ENCODE results near the gene AGAP1.

Gene AGAP1

GRCh38 chr2:235670974-235671787, 177.3 kb downstream of the AGAP1 start:
- no peak for DNase-seq

- no peak for DNase-seq
These were observed 178.9 kb downstream of the AGAP1 start for GRCh38 chr2:235672720-235673119.

GRCh38 chr2:235674146-235674545, 180.3 kb downstream of the AGAP1 start:
- no peak for DNase-seq

- DNase-seq: no peak
These were observed 181.0 kb downstream of the AGAP1 start for GRCh38 chr2:235674812-235675211.

GRCh38 chr2:235675678-235676535, 182.1 kb downstream of the AGAP1 start:
- no peak for DNase-seq

- DNase-seq: no peak
These were observed 182.6 kb downstream of the AGAP1 start for GRCh38 chr2:235676536-235676799.

- no peak for DNase-seq
These were observed 183.5 kb downstream of the AGAP1 start for GRCh38 chr2:235677276-235677788.

GRCh38 chr2:235677937-235678336, 184.1 kb downstream of the AGAP1 start:
- DNase-seq: no peak

GRCh38 chr2:235678712-235679111, 184.9 kb downstream of the AGAP1 start:
- DNase-seq: no peak

- no peak for DNase-seq
These were observed 185.6 kb downstream of the AGAP1 start for GRCh38 chr2:235679471-235679870.

- DNase-seq: no peak
These were observed 191.3 kb downstream of the AGAP1 start for GRCh38 chr2:235685024-235685721.

- DNase-seq: no peak
These were observed 194.9 kb downstream of the AGAP1 start for GRCh38 chr2:235688511-235689426.

- DNase-seq: no peak
These were observed 195.6 kb downstream of the AGAP1 start for GRCh38 chr2:235689427-235689853.

GRCh38 chr2:235690082-235690808, 196.4 kb downstream of the AGAP1 start:
- no peak for DNase-seq

GRCh38 chr2:235690809-235691450, 197.1 kb downstream of the AGAP1 start:
- DNase-seq: no peak

GRCh38 chr2:235692076-235692475, 198.2 kb downstream of the AGAP1 start:
- no peak for DNase-seq

- no peak for DNase-seq
These were observed 198.9 kb downstream of the AGAP1 start for GRCh38 chr2:235692671-235693171.

GRCh38 chr2:235693279-235693678, 199.4 kb downstream of the AGAP1 start:
- DNase-seq: no peak

GRCh38 chr2:235694721-235695601, 201.1 kb downstream of the AGAP1 start:
- DNase-seq: no peak

GRCh38 chr2:235695602-235695895, 201.7 kb downstream of the AGAP1 start:
- DNase-seq: no peak

Measured in CD4-positive, alpha-beta T cell treated with Interleukin-6 for 4 hours (primary cell).